GF-D8 (cell line): ENCODE results near the gene HNRNPF.

ENCODE experiments used
- DNase-seq: peaks from one replicate; lab custom pipeline; 2025; lab: John Stamatoyannopoulos, UW

The HNRNPF gene

DNA sequence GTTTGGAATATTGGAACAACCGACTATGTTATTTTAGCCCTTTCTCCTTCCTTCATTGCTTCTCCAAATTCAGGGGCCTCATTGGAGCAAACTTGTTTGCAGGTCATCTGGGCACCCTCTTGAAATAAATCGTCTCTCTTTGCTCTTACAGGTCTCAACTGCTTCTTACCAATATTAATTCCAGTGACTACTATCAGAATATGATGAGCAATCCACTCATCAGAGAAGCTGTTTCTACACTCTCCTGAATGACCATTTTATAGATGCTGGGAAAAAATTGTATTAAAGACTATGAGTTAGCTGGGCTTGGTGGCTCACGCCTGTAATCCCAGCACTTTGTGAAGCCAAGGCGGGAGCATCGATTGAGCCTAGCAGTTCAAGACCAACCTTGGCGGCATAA, 12.5 kb upstream of the HNRNPF start:
- no peak for DNase-seq

DNA sequence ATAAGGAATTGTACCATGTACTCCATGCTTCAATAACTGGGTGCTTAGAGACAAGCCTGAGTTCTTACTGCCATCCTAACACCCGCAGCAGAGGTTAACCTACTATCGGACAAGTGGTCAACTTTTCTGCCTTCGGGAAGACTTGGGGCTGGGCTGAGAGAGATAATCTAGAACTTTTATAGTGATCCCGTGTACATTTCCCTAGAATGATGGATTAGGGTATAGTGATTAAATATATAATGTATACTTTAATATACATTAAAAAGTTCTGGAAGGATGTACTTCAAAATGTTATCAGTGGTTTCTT, 12.2 kb upstream of the HNRNPF start:
- DNase-seq = no peak

DNA sequence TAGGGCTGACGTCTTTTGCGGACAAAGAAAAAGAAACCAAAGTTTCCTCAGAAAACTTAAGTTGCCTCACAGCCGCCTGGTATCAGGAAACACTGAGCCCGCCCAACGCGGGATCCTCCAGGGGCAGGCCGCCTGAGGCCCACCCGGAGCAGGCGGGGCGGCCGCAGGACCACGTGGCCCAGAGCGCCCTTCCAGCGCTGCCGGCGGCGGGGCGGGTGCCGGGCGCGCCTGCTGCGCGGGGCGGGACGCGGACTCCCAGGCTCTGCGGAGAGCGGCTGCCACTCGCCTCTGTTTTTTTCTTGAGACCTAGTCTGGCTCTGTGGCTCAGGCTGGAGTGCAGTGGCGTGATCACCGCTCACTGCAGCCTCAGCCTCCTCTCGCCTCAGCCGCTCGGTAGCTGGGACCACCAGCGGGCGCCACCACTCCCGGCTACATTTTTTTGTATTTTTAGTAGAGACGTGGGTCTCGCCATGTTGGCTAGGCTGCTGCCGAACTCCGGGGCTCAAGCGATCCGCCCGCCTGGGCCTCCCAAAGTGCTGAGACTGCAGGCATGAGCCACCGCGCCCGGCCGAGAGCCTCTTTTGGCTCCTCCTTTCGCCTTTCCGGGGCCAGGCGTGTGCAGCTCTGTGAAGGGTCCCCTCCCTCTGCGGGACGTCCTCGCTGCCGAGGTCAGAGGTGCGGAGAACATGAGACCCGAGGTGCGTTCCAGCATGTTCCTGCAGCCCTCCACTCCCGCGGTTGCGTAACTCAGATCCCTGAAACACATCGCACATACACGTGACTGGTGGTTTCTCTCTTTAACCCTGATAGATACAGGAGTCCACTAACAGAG, 11.6 kb upstream of the HNRNPF start:
- peak; percentile 92 for DNase-seq

DNA sequence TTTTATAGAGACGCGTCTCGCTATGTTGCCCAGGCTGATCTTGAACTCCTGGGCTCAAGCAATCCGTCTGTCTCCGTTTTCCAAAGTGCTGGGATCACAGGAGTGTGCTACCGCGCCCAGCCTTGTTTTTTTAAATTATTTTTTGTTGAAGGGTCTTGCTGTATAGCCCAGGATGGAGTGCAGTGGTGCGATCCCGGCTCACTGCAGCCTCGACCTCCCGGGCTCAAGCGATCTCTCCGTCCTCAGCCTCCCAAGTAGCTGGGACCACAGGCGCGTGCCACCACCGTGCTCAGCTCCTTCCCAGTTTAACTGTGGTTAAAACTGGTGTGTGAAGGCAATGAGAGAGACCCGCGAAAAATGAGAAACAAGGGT, 11.0 kb upstream of the HNRNPF start:
- no peak for DNase-seq

DNA sequence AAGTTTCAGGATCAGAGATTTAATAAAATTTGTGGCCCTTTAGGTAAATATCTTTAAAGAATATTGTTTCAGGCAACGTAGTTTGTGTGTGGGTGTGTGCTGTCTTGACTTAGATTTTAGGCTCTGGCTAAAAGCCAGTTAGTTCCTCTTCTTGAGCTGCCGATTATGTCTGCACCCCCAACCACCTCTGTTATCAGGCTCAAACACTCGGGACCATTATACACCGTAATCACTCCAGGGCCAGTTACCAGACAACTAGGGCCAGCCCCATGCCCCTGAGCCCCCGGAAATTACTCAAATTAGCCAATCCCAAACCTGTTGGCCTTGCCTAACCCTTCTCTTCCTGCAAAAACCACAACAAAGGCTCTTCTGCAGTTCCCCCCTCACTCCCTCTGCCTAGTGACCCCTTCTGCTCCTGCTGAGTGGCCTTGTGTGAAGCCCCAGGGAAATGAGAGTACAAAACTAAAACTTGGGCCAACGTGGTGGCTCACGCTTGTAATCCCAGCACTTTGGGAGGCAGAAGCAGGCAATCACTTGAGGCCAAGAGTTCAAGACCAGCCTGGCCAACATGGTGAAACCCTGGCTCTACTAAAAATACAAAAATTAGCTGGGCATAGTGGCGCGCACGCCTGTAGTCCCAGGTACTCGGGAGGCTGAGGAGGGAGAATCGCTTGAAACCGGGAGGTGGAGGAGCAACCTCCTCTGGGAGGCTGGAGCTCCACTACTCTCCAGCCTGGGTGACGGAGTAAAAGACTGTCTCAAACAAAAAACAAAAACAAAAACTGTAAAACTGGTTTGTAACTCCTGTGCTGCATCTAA, 9.2 kb upstream of the HNRNPF start:
- DNase-seq = peak; percentile 100

DNA sequence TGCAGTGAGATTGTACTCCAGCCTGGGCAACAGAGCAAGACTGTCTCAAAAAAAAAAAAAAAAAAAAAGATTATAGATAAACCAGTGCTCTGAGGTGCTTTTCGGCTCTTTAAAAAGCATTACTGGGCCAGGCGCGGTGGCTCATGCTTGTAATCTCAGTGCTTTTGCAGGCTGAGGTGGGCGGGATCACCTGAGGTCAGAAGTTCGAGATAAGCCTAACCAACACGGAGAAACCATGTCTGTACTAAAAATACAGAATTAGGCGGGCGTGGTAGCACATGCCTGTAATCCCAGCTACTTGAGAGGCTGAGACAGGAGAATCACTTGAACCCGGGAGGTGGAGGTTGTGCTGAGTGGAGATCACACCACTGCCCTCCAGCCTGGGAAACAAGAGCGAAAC, 6.6 kb upstream of the HNRNPF start:
- DNase-seq = no peak

DNA sequence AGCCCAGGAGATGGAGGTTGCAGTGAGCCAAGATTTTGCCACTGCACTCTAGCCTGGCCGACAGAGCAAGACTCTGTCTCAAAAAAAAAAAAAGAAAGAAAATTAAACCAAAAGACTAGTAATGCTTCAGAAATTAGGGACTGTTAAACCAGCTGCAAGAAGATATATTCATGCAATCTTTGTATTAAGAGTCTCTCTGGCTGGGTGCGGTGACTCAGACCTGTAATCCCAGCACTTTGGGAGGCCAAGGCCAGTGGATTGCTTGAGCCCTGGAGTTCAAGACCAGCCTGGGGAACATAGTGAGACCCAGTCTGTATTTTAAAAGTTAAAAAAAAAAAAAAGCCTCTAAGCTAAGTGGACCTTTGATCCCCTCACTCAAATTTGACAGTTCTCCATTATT, 2.5 kb upstream of the HNRNPF start:
- no peak for DNase-seq

DNA sequence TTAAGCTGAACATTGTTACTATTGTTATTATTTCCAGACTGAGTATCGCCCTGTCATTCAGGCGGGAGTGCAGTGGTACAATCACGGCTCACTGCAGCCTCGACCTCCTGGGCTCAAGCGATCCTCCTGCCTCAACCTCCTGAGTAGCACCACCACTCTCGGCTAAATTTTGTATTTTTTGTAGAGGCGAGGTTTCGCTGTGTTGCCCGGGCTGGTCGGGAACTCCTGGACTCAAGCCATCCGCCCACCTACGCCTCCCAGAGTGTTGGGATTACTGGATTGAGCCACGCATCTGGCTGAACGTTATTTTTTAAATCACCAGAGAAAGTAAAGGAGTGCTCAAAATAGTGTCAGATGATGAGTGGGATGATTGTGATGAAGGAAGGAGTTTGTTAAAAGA, 1.4 kb upstream of the HNRNPF start:
- DNase-seq = no peak

DNA sequence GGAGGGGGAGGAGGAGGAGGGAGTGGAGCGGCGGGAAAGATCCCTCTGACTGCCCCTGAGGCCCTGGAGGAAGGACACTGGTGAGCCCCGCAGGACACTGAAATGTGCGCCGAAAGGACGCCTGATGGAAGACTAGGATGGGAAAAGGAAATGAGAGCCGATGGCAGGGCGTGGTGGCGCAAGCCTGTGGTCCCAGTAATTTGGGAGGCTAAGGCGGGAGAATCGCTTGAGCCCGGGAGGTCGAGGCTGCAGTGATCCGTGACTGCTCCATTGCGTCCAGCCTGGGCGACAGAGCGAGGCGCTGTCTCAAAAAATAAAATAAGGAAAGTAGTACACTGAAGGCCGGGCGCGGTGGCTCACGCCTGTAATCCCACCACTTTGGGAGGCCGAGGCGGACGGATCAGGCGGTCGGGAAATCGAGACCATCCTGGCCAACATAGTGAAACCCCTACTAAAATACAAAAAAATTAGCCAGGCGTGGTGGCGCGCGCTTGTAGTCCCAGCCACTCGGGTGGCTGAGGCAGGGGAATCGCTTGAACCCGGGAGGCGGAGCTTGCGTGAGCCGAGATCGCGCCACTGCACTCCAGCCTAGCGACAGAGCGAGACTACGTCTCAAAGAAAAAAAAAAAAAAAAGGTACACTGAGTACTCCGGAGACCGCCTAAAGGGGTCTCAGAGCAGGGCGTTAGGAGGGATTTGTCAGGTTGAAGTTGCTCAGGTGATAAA, 561 bp upstream of the HNRNPF start:
- DNase-seq = no peak

DNA sequence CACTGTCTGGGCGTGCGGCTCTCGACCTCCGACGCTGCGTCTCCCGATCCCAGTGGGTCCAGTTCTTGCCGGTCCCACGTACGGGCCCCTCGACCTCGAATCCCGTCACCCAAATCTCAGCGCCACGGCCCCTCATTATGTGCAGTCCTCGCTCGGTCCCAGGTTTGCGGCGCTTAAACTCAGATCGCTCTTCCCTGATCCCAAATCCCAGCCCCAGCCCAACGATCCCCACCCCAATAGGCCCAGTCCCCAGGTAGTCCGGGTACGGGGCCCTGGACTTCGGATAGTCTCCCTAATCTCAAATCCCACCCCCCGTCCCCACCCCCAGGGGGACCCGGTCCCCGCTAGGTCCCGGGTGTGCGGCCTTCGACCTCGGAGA, 666 bp downstream of the HNRNPF start:
- DNase-seq = no peak

DNA sequence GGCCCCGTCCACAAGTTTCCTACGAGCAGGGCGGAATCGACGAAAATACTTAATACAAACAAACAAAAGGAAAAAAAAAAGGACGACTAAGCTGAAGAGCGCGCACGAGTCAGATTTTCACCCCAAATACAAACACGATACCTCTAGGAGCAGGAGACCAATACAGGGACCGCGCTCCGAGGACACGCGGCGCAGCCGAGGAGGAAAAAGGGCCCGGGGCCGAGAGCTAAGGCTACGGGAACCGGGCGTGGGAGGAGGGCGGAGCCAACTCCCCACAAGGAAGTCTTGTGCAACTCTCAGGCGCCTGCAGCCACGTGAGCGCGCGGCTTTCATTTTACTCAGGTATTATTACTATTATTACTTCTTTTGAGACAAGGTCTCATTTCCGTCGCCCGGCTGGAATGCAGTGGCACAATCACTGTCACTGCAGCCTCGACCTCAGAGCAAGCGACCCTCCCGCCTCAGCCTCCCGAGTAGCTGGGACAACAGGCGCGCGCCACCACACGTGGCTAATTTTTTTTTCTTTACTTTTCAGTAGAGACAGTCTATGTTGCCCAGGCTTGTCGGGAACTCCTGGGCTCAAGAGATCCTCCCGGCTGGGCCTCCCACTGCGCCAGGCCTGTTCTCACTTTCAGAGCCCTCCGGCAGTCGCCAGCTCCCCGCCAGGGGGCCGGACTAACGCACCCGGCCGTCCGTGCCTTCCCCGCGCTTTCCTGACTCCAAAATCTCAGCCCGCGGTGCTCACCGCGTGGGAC, 1.2 kb downstream of the HNRNPF start:
- peak; percentile 82 for DNase-seq

DNA sequence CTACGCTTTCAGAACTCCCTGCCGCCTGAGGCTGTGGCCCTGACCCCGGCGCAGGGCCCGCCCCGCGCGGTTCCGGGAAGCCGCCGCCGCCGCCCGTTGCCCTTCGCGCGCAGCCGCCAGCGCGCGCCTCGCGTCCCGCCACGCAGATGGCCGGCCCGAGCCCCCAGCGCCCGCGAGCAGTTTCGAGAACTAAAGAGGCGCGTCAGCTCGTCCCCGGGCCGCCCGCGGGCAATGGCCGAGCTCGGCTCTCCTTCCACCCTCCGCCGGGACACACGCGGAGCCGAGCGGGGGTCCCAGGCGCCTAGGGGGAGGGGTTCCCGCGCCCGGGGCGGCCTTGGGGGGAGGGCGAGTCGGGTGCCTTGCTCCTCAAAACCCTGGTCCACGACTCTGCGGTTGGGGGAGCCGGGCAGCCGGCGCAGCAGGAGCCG, 1.8 kb downstream of the HNRNPF start:
- no peak for DNase-seq

DNA sequence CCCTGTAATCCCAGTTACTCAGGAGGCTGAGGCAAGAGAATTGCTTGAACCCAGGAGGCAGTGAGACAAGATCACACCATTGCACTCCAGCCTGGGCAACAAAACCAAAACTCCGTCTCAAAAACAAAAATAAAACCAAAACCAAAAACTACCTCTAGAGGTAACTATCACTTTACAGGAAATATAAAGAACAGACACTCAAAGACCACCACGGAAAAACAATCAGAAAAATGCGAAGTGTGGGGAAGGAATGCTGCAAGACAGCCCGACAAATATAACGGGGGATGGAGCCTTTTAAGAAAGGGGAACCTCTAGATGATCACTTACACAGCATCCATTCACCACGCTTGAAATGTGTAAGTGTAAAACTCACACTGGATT, 4.3 kb downstream of the HNRNPF start:
- DNase-seq = peak; percentile 39

DNA sequence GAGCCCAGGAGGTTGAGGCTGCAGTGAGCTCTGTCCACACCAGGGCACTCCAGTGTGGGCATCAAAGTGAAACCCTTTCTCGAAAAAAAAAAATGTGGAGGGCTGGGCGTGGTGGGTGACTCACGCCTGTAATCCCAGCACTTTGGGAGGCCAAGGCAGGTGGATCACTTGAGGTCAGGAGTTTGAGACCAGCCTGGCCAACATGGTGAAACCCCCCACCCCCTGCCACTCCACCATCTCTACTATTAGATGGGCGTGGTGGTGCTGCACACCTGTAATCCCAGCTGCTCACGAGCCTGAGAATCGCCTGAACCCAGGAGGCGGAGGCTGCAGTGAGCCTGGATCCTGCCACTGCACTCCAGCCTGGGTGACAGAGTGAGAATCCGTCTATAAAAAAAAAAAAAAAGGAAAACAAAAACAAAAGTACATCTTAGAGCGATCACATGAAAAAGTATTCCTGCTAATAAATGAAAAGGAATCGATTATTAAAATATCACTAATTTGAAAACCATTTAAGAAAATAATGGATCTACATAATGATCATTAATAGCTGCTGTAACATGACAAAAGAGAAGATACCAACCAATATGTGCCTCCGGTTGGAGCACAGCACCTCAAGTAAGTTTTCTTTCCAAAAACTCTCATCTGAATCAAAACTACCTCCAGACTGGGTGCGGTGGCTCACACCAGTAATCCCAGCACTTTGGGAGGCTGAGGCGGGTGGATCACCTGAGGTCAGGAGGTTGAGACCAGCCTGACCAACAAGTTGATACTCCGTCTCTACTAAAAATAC, 4.9 kb downstream of the HNRNPF start:
- DNase-seq = no peak

DNA sequence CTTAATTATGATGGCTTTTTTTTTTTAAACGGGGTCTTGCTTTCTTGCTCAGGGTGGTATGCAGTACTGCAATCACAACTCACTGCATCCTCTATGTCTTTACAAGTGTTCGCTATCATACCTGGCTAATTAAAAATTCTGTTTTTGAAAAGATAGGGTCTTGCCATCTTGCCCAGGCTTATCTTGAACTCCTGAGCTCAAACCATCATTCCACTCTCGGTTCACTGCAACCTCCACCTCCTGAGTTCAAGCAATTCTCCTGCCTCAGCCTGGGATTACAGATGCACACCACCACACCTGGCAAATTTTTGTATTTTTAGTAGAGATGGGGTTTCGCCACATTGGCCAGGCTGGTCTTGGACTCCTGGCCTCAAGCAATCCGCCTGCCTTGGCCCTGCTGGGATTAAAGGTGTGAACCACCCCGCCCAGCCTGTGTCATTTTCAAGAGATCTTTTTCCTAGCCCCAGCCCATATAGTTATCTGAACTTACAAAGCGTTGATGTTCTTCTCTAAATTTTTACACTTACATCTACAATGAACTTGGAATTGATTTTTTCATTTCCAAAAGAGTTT, 6.0 kb downstream of the HNRNPF start:
- no peak for DNase-seq

DNA sequence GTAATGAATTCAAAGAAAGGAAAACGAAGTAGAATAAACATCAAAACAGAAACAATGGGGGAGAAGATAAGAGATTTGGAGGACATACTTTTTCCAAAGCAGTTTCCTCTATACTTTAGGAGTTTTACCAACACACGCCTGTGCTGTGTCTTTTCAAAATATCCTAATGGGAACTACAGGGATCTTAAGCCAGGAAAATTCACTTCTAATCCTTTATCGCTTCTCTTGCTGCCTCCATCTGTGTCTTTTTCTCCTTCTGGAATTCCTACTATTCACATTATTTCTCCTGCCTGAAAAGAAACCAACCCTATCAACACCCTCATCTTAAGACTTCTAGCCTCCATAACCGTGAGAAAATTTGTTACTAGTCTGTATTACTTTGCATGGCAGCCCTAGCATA, 6.8 kb downstream of the HNRNPF start:
- DNase-seq = no peak

DNA sequence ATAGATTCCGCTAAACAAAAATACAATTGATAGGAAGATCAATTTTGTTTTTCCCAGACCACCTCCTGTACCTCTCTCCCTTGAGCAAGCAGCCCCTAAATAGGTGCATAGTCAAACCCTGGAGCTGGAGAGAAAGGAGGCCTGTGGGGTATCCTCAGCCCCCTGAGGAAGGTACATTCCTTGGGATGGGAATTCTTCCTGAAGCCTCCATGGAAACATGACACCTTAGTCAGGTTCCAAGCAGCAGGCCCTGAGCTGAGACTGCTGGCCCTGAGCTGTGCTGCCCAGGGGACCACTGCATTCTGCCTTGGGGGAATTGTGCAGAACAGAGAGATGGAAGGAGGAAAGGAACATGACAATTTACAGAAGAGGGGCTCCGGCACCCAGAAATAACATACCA, 7.4 kb downstream of the HNRNPF start:
- no peak for DNase-seq

DNA sequence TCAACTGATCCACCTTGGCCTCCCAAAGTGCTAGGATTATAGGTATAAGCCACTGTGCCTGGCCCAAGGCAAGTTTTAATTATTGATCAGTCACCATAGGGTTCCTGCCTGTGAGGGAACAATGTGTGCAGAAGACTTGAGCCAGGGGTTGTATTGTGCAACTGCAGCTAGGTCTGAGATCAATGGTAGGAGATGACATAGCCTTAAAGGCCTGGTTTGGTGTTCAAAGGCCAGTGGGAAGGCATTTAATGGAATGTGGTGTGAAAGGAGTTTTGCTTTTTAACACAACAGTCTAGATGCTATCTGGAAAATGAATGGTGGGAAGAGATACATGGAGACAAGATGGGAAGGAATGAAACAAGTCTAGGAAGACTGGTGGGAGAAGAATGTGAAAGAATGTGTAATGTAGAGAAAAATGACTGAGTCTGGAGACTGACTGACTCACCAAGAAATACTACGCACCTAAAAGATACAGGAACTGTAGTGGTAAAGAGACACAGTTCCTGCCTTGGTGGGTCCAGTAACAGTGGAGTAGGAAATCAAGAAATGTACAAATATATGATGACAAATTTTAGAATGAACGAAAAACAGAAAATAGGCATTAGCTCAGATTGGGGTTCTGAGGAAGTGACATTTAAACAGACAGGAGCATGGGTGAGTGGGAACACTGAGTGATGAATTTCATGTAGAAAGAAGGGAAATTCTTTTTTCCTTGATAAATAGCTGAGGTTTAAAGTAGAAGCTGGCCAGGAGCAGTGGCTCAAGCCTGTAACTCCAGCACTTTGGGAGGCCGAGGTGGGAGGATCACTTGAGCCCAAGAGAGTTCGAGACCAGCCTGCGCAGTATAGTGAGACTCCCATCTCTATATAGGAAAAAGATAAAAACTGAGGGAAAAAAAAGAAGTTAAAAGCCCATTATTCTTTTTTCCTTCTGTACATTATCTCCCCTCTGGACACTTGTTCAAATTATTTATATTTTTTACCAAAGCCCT, 9.4 kb downstream of the HNRNPF start:
- no peak for DNase-seq

DNA sequence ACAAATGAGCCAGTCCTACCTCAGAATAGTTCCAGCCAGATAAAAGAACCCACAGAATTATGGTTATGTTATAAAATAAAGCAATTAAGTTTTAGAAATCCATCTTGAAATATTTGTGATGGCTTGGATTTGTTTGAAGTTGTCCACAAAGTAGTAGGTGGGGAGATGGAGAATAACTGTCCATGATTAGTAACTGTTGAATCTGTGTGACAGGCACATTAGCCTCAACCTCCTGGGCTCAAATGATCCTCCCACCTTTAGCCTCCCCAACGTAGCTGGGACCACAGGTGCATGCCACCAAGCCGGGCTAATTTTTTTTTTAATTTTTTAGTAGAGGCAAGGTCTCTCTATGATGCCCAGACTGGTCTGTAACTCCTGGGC, 10.1 kb downstream of the HNRNPF start:
- no peak for DNase-seq
